Tibial artery (tissue), 4 donors: ENCODE data around the gene GPR42.

ENCODE experiments used
- DNase-seq, 2 donors: peaks; one replicate each; pipeline ENCODE4 v3.0.0-alpha.2; 2019
- H3K27ac ChIP-seq, 2 donors: fragments of 200-600 bp; sonication (generic) in 1 of 2; 1 replicate in 1 of 2; 2 replicates in 1 of 2; pipeline ENCODE4 v1.5.1; 2018 to 2019; ENCODE audit warnings: mild to moderate bottlenecking in 1 of 2
- H3K27me3 ChIP-seq, 2 donors: fragments of 200-600 bp; sonication (generic) in 1 of 2; one replicate each; pipeline versions ENCODE4 v1.5.1 to v1.6.0; 2016 to 2019
- H3K36me3 ChIP-seq, 3 donors: fragments of 200-600 bp; sonication (generic) in 2 of 3; one replicate each; pipeline ENCODE4 v1.5.1; 2016 to 2019; ENCODE audit warnings: mild to moderate bottlenecking in 2 of 3
- H3K4me1 ChIP-seq, 4 donors: fragments of 200-600 bp; sonication (generic) in 2 of 4; 1 replicate in 3 of 4; 2 replicates in 1 of 4; pipeline ENCODE4 v1.5.1; 2016 to 2019
- H3K4me3 ChIP-seq, 2 donors: fragments of 200-600 bp; sonication (generic) in 1 of 2; 1 replicate in 1 of 2; 2 replicates in 1 of 2; pipeline ENCODE4 v1.5.1; 2018 to 2019; ENCODE audit warnings: mild to moderate bottlenecking in 2 of 2
- H3K9me3 ChIP-seq, 3 donors: fragments of 200-600 bp; sonication (generic) in 1 of 3; one replicate each; pipeline ENCODE4 v1.5.1; 2016 to 2019
- intact Hi-C: fragments of 100-400 bp; cut with DNase I; formaldehyde crosslinking; loops from one replicate; pipeline ENCODE4 v1.15.0; 2023; ENCODE audit warnings: low total_unique reads
- TF ChIP-seq, protein P1 (sequence below), 2 experiments: fragments of 200-600 bp in 1 of 2; fragments of 450-650 bp in 1 of 2; IDR thresholded peaks; one replicate each; pipeline ENCODE4 v1.5.1; 2017 to 2019; ENCODE audit warnings: antibody characterized with exemption in 2 of 2, mild to moderate bottlenecking in 1 of 2, moderate library complexity in 1 of 2

GPR42 gene

GRCh38 chr19:35417713-35418534, 47.1 kb downstream of the GPR42 start:
- peaks cover 0 to 14% of the 10 kb centered on the region in 2 donors for H3K27me3 ChIP-seq

GRCh38 chr19:35419046-35419445, 48.2 kb downstream of the GPR42 start:
- H3K9me3 ChIP-seq, result no peaks in the 10 kb centered on the region
- intact Hi-C loops, result no loop called here
- H3K36me3 ChIP-seq, result no peaks in the 10 kb centered on the region
- no peak for DNase-seq
- peaks cover 0 to 14% of the 10 kb centered on the region in 2 donors for H3K27me3 ChIP-seq
- H3K4me1 ChIP-seq, result no peaks in the 10 kb centered on the region
- TF ChIP-seq, protein P1, sequence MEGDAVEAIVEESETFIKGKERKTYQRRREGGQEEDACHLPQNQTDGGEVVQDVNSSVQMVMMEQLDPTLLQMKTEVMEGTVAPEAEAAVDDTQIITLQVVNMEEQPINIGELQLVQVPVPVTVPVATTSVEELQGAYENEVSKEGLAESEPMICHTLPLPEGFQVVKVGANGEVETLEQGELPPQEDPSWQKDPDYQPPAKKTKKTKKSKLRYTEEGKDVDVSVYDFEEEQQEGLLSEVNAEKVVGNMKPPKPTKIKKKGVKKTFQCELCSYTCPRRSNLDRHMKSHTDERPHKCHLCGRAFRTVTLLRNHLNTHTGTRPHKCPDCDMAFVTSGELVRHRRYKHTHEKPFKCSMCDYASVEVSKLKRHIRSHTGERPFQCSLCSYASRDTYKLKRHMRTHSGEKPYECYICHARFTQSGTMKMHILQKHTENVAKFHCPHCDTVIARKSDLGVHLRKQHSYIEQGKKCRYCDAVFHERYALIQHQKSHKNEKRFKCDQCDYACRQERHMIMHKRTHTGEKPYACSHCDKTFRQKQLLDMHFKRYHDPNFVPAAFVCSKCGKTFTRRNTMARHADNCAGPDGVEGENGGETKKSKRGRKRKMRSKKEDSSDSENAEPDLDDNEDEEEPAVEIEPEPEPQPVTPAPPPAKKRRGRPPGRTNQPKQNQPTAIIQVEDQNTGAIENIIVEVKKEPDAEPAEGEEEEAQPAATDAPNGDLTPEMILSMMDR (IDR thresholded peaks at IDR 0.05), result no peak
- no peak overlapping the region for H3K4me3 ChIP-seq
- H3K27ac ChIP-seq, result no peak overlapping the region

More at GRCh38 chr19:35417713-35418534, 47.1 kb downstream of the GPR42 start:
- H3K9me3 ChIP-seq, result no peaks in the 10 kb centered on the region
- TF ChIP-seq, protein P1 (IDR thresholded peaks at IDR 0.05), result no peak
- H3K27ac ChIP-seq, result no peak overlapping the region
- H3K36me3 ChIP-seq, result no peaks in the 10 kb centered on the region
- no peaks in the 10 kb centered on the region for H3K4me1 ChIP-seq
- H3K4me3 ChIP-seq, result no peak overlapping the region
- DNase-seq, result no peak
- intact Hi-C loops, result no loop called here

GRCh38 chr19:35419805-35420204, 48.9 kb downstream of the GPR42 start:
- intact Hi-C loops, result no loop called here
- Histone ChIP-seq H3K27me3 (peaks cover 0 to 14% of the 10 kb centered on the region in 2 donors), H3K36me3 (no peaks in the 10 kb centered on the region), H3K27ac (no peak overlapping the region), H3K9me3 (no peaks in the 10 kb centered on the region), H3K4me3 (no peak overlapping the region), H3K4me1 (no peaks in the 10 kb centered on the region)
- DNase-seq, result no peak
- TF ChIP-seq, protein P1 (IDR thresholded peaks at IDR 0.05), result no peak

GRCh38 chr19:35421362-35421761, 50.5 kb downstream of the GPR42 start:
- intact Hi-C loops, result no loop called here
- TF ChIP-seq, protein P1 (IDR thresholded peaks at IDR 0.05), result no peak
- no peaks in the 10 kb centered on the region for H3K36me3 ChIP-seq
- H3K27ac ChIP-seq, result no peak overlapping the region
- H3K4me3 ChIP-seq, result no peak overlapping the region
- no peaks in the 10 kb centered on the region for H3K9me3 ChIP-seq
- no peak for DNase-seq
- H3K4me1 ChIP-seq, result no peaks in the 10 kb centered on the region
- peaks cover 0 to 9% of the 10 kb centered on the region in 2 donors for H3K27me3 ChIP-seq
